ENCODE measurements around the gene FOXP1. TPM values are rescaled to one million over a fixed set of nuclear protein-coding genes. Genes with fewer than 3 reads are reported as not detected.

Gene FOXP1
- polyA plus RNA-seq, 1 donor (not counting 4 experiments of a cell fraction or from before 2014, with no cell fraction given): 14.6 TPM

DNA sequence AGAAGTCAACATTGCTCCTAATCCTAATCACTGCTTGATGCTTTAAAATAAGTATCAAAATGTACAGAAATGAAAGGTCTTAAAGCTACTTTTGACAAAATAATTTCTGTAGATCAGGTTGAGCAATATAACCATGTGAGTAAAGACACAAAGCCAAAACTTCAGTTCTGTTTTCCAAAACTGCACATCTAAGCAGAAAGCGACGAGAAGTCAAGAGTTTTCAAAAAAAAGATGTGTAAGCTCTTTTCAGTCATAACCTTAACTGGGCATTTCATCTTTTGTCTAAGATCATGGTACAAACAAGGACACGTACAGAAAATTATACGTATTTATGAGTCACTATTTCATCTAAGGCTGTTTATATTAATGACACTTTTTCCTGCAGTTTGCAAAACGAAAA is 608.8 kb downstream of the FOXP1 start:
- Histone ChIP-seq H3K9me1 (ENCODE audit: control insufficient read depth, extremely low read depth, insufficient read depth, low read length) (no peaks in the 10 kb centered on the region), H3K9me3 (ENCODE audit: control insufficient read depth, low read depth, low read length) (no peaks in the 10 kb centered on the region), H3K9ac (ENCODE audit: control insufficient read depth, extremely low read depth, insufficient read depth, low read length) (no peak overlapping the region), H2AFZ (ENCODE audit: control insufficient read depth, low read length) (no peak overlapping the region), H3K4me1 (ENCODE audit: control insufficient read depth, extremely low read depth, insufficient read depth, low read length) (no peaks in the 10 kb centered on the region), H3K27me3 (ENCODE audit: control insufficient read depth, extremely low read depth, insufficient read depth, low read length) (no peaks in the 10 kb centered on the region), H4K20me1 (ENCODE audit: control insufficient read depth, extremely low read depth, insufficient read depth, low read length) (no peaks in the 10 kb centered on the region), H3K27ac (ENCODE audit: control insufficient read depth, insufficient read depth, low read length) (no peak overlapping the region), H3K4me2 (ENCODE audit: control insufficient read depth, extremely low read depth, insufficient read depth, low read depth, low read length) (no peak overlapping the region), H3K4me3 (ENCODE audit: control insufficient read depth in 2 of 3, extremely low read depth in 1 of 3, insufficient read depth in 2 of 3, low read depth in 1 of 3, low read length in 3 of 3) (no peak overlapping the region), H3K36me3 (ENCODE audit: control insufficient read depth in 2 of 2, extremely low read depth in 1 of 2, insufficient read depth in 2 of 2, low read length in 2 of 2) (peaks cover 6 to 31% of the 10 kb centered on the region in 2 experiments), H3K79me2 (ENCODE audit: control insufficient read depth, insufficient read depth, low read length) (no peaks in the 10 kb centered on the region)
- dilution Hi-C loops (cut with MboI; ENCODE audit: extremely low pct_ligation_motif_present, low sequenced_read_pairs): no loop called here
- DNase-seq (ENCODE audit: low read depth, low spot score): no peak
- TF ChIP-seq CTCF (optimal IDR thresholded peaks at IDR 0.05 in 1 of 3, IDR thresholded peaks at IDR 0.05 in 1 of 3, conservative IDR thresholded peaks at IDR 0.05 in 1 of 3; ENCODE audit: extremely low read depth in 1 of 3, insufficient read depth in 2 of 3, low read length in 3 of 3): no peak
- TF ChIP-seq EZH2 (IDR thresholded peaks at IDR 0.05; ENCODE audit: low read length): no peak
- FAIRE-seq: no peak

GRCh38 chr3:70973558-70973957 is 610.0 kb downstream of the FOXP1 start:
- TF ChIP-seq EZH2 (IDR thresholded peaks at IDR 0.05; ENCODE audit: low read length) (no peak), CTCF (optimal IDR thresholded peaks at IDR 0.05 in 1 of 3, IDR thresholded peaks at IDR 0.05 in 1 of 3, conservative IDR thresholded peaks at IDR 0.05 in 1 of 3; ENCODE audit: extremely low read depth in 1 of 3, insufficient read depth in 2 of 3, low read length in 3 of 3) (no peak)
- Histone ChIP-seq H2AFZ (ENCODE audit: control insufficient read depth, low read length) (no peak overlapping the region), H3K27me3 (ENCODE audit: control insufficient read depth, extremely low read depth, insufficient read depth, low read length) (no peaks in the 10 kb centered on the region), H3K4me3 (ENCODE audit: control insufficient read depth in 2 of 3, extremely low read depth in 1 of 3, insufficient read depth in 2 of 3, low read depth in 1 of 3, low read length in 3 of 3) (no peak overlapping the region), H3K9me3 (ENCODE audit: control insufficient read depth, low read depth, low read length) (no peaks in the 10 kb centered on the region), H3K36me3 (ENCODE audit: control insufficient read depth in 2 of 2, extremely low read depth in 1 of 2, insufficient read depth in 2 of 2, low read length in 2 of 2) (peaks cover 5 to 31% of the 10 kb centered on the region in 2 experiments), H3K9ac (ENCODE audit: control insufficient read depth, extremely low read depth, insufficient read depth, low read length) (no peak overlapping the region), H3K4me2 (ENCODE audit: control insufficient read depth, extremely low read depth, insufficient read depth, low read depth, low read length) (no peak overlapping the region), H3K4me1 (ENCODE audit: control insufficient read depth, extremely low read depth, insufficient read depth, low read length) (no peaks in the 10 kb centered on the region), H4K20me1 (ENCODE audit: control insufficient read depth, extremely low read depth, insufficient read depth, low read length) (no peaks in the 10 kb centered on the region), H3K9me1 (ENCODE audit: control insufficient read depth, extremely low read depth, insufficient read depth, low read length) (no peaks in the 10 kb centered on the region), H3K79me2 (ENCODE audit: control insufficient read depth, insufficient read depth, low read length) (no peaks in the 10 kb centered on the region), H3K27ac (ENCODE audit: control insufficient read depth, insufficient read depth, low read length) (no peak overlapping the region)
- DNase-seq (ENCODE audit: low read depth, low spot score): no peak
- dilution Hi-C loops (cut with MboI; ENCODE audit: extremely low pct_ligation_motif_present, low sequenced_read_pairs): no loop called here
- FAIRE-seq: no peak

Data from keratinocyte (primary cell).